HG03565 (cell line): ENCODE results near the gene FLACC1.
"Not testable (repeated sequence)": the region's sequence is repeated elsewhere in the genome, so short reads cannot be mapped to it uniquely, and the experiment has no call there.

Experiments
- ATAC-seq: cut with Tn5 transposase; IDR thresholded peaks from one replicate; pipeline ENCODE4 v1.9.1; 2021; ENCODE audit warnings: mild to moderate bottlenecking, moderate library complexity; ENCODE audit not compliant: unreplicated experiment

FLACC1 gene

GRCh38 chr2:201349601-201350000 is 7.5 kb downstream of the FLACC1 start:
- no peak for ATAC-seq

GRCh38 chr2:201348758-201349157 is 8.4 kb downstream of the FLACC1 start:
- no peak for ATAC-seq

- ATAC-seq: no peak
Observed at GRCh38 chr2:201347138-201347537, 10.0 kb downstream of the FLACC1 start.

- no peak for ATAC-seq
Observed at GRCh38 chr2:201345625-201346213, 11.4 kb downstream of the FLACC1 start.

- ATAC-seq: peak; percentile 65
Observed at GRCh38 chr2:201344663-201345366, 12.3 kb downstream of the FLACC1 start.

GRCh38 chr2:201343559-201343958 is 13.6 kb downstream of the FLACC1 start:
- ATAC-seq: no peak

- ATAC-seq: no peak
Observed at GRCh38 chr2:201342923-201343322, 14.2 kb downstream of the FLACC1 start.

GRCh38 chr2:201329409-201329808 is 27.7 kb downstream of the FLACC1 start:
- ATAC-seq: no peak

GRCh38 chr2:201327678-201328077 is 29.5 kb downstream of the FLACC1 start:
- ATAC-seq: no peak

- no peak for ATAC-seq
Observed at GRCh38 chr2:201322772-201323171, 34.4 kb downstream of the FLACC1 start.

- no peak for ATAC-seq
Observed at GRCh38 chr2:201320701-201321100, 36.4 kb downstream of the FLACC1 start.

GRCh38 chr2:201320257-201320656 is 36.9 kb downstream of the FLACC1 start:
- ATAC-seq: no peak

- no peak for ATAC-seq
Observed at GRCh38 chr2:201319511-201319910, 37.6 kb downstream of the FLACC1 start.

- ATAC-seq: no peak
Observed at GRCh38 chr2:201313362-201313761, 43.8 kb downstream of the FLACC1 start.

GRCh38 chr2:201308914-201309313 is 48.2 kb downstream of the FLACC1 start:
- no peak for ATAC-seq

- ATAC-seq: no peak
Observed at GRCh38 chr2:201307876-201308275, 49.3 kb downstream of the FLACC1 start.

GRCh38 chr2:201299929-201300328 is 57.2 kb downstream of the FLACC1 start:
- ATAC-seq: not testable (repeated sequence)

GRCh38 chr2:201298462-201299052 is 58.6 kb downstream of the FLACC1 start:
- ATAC-seq: no peak

- not testable (repeated sequence) for ATAC-seq
Observed at GRCh38 chr2:201290457-201291148, 66.5 kb downstream of the FLACC1 start.

- no peak for ATAC-seq
Observed at GRCh38 chr2:201285499-201285898, 71.6 kb downstream of the FLACC1 start.

GRCh38 chr2:201280191-201281040 is 76.7 kb downstream of the FLACC1 start:
- no peak for ATAC-seq
